HFF-Myc (cell line): ENCODE data around the gene ANTXR2.
"Not testable (repeated sequence)": the region's sequence is repeated elsewhere in the genome, so short reads cannot be mapped to it uniquely, and the experiment has no call there.

ENCODE experiments used
- DNase-seq: peaks from one replicate; pipeline ENCODE4 v3.0.0-alpha.2; 2011; ENCODE audit warnings: low read depth; ENCODE audit errors: extremely low read depth
- H3K4me3 ChIP-seq: replicated peaks from 2 replicates; pipeline ENCODE4 v1.5.1; 2011; ENCODE audit warnings: low read depth, mild to moderate bottlenecking, control low read depth, low read length
- CTCF ChIP-seq: IDR thresholded peaks from 2 replicates; pipeline ENCODE4 v1.5.1; 2012; ENCODE audit warnings: mild to moderate bottlenecking, low read depth, low read length, control low read depth; ENCODE audit errors: missing control alignments

Gene ANTXR2

GRCh38 chr4:79998201-79998600 is 74.8 kb downstream of the ANTXR2 start:
- no peak for TF ChIP-seq CTCF

GRCh38 chr4:79996851-79997250 is 76.2 kb downstream of the ANTXR2 start:
- DNase-seq: no peak
- H3K4me3 ChIP-seq: no peak overlapping the region
- no peak for TF ChIP-seq CTCF

More at GRCh38 chr4:79998201-79998600, 74.8 kb downstream of the ANTXR2 start:
- DNase-seq: no peak
- H3K4me3 ChIP-seq: no peak overlapping the region

- DNase-seq: no peak
- no peak overlapping the region for H3K4me3 ChIP-seq
- TF ChIP-seq CTCF: no peak
Measured at GRCh38 chr4:79993476-79993875, 79.6 kb downstream of the ANTXR2 start.

DNA sequence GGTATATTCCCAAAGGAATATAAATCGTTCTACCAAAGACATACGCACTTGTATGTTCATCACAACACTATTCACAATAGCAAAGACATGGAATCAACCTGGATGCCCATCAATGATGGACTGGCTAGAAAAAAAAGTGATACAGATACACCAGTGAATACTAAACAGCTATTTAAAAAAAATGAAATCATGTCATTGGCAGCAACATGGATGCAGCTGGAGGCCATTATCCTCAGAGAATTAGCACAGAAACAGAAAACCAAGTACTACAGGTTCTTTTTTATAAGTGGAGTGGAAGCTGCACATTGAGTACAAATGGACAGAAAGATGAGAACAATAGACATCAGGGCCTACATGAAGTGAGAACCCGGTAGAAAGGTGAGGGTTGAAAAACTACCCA is 81.4 kb downstream of the ANTXR2 start:
- DNase-seq: no peak
- TF ChIP-seq CTCF: no peak
- no peak overlapping the region for H3K4me3 ChIP-seq

- H3K4me3 ChIP-seq, DNase-seq: not testable (repeated sequence)
Measured at GRCh38 chr4:79991100-79991499, 81.9 kb downstream of the ANTXR2 start.

DNA sequence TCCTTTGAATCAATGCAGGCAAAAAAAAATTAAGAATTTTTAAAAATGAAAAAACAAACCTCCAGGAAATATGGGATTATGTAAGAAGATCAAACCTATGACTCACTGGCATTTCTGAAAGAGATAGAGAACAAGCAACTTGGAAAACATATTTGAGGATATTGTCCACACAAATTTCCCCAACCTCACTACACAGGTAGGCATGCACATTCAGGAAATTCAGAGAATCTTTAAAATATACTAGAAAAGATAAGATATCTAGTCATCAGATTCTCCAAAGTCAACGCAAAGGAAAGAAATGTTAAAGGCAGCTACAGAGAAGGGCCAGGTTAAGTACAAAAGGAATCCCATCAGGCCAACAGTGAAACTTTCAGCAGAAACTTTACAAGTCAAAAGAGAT is 85.6 kb downstream of the ANTXR2 start:
- H3K4me3 ChIP-seq: no peak overlapping the region
- DNase-seq: no peak
- no peak for TF ChIP-seq CTCF

- no peak for TF ChIP-seq CTCF
- no peak for DNase-seq
- no peak overlapping the region for H3K4me3 ChIP-seq
Measured at GRCh38 chr4:79983431-79983830, 89.6 kb downstream of the ANTXR2 start.
